ENCODE results near the gene SDS. TPM values are rescaled to one million over a fixed set of nuclear protein-coding genes. Genes with fewer than 3 reads are reported as not detected.

Gene SDS
- total and polyA plus RNA-seq, 2 donors from 2014 or later = 1.0 TPM; not detected in 1

GRCh38 chr12:113392520-113392919, 11.2 kb downstream of the SDS start:
- intact Hi-C loops (cut with DNase I) = no loop called here
- no peak for FAIRE-seq
- H3K4me3 ChIP-seq (ENCODE audit: low read length in 3 of 3) = no peak overlapping the region

GRCh38 chr12:113391650-113392337, 11.9 kb downstream of the SDS start:
- no peak for DNase-seq
- FAIRE-seq = no peak
- no peak overlapping the region for H3K4me3 ChIP-seq (ENCODE audit: low read length in 3 of 3)
- H3K4me1 ChIP-seq (ENCODE audit: control insufficient read depth in 2 of 3, insufficient read depth in 2 of 3, low read depth in 1 of 3, low read length in 3 of 3) = no peaks in the 10 kb centered on the region
- no peaks in the 10 kb centered on the region for H3K27me3 ChIP-seq (ENCODE audit: control insufficient read depth, insufficient read depth, low read length)
- no peak for TF ChIP-seq CTCF (IDR thresholded peaks at IDR 0.05; ENCODE audit: borderline replicate concordance, extremely low read depth, insufficient read depth)
- no peak overlapping the region for H3K9ac ChIP-seq (ENCODE audit: low read length in 3 of 3)
- intact Hi-C loops (cut with DNase I) = no loop called here
- H3K36me3 ChIP-seq (ENCODE audit: control insufficient read depth in 2 of 3, insufficient read depth in 3 of 3, low read length in 3 of 3) = peaks cover 0 to 2% (median 0%) of the 10 kb centered on the region in 3 donors
- no peak overlapping the region for H3K27ac ChIP-seq (ENCODE audit: low read depth in 2 of 2, low read length in 2 of 2)
- H3K9me3 ChIP-seq (ENCODE audit: control insufficient read depth in 2 of 3, insufficient read depth in 1 of 3, low read length in 3 of 3) = no peaks in the 10 kb centered on the region

More at GRCh38 chr12:113392520-113392919, 11.2 kb downstream of the SDS start:
- H3K9me3 ChIP-seq (ENCODE audit: control insufficient read depth in 2 of 3, insufficient read depth in 1 of 3, low read length in 3 of 3) = no peaks in the 10 kb centered on the region
- peaks cover 0 to 2% (median 0%) of the 10 kb centered on the region in 3 donors for H3K36me3 ChIP-seq (ENCODE audit: control insufficient read depth in 2 of 3, insufficient read depth in 3 of 3, low read length in 3 of 3)
- no peak overlapping the region for H3K27ac ChIP-seq (ENCODE audit: low read depth in 2 of 2, low read length in 2 of 2)
- no peak overlapping the region for H3K9ac ChIP-seq (ENCODE audit: low read length in 3 of 3)
- H3K4me1 ChIP-seq (ENCODE audit: control insufficient read depth in 2 of 3, insufficient read depth in 2 of 3, low read depth in 1 of 3, low read length in 3 of 3) = no peaks in the 10 kb centered on the region
- no peak for DNase-seq
- TF ChIP-seq CTCF (IDR thresholded peaks at IDR 0.05; ENCODE audit: borderline replicate concordance, extremely low read depth, insufficient read depth) = no peak
- no peaks in the 10 kb centered on the region for H3K27me3 ChIP-seq (ENCODE audit: control insufficient read depth, insufficient read depth, low read length)

GRCh38 chr12:113391145-113391544, 12.5 kb downstream of the SDS start:
- intact Hi-C loops (cut with DNase I) = no loop called here
- Histone ChIP-seq H3K36me3 (ENCODE audit: control insufficient read depth in 2 of 3, insufficient read depth in 3 of 3, low read length in 3 of 3) (peaks cover 0 to 2% (median 0%) of the 10 kb centered on the region in 3 donors), H3K4me1 (ENCODE audit: control insufficient read depth in 2 of 3, insufficient read depth in 2 of 3, low read depth in 1 of 3, low read length in 3 of 3) (no peaks in the 10 kb centered on the region), H3K9ac (ENCODE audit: low read length in 3 of 3) (no peak overlapping the region), H3K9me3 (ENCODE audit: control insufficient read depth in 2 of 3, insufficient read depth in 1 of 3, low read length in 3 of 3) (no peaks in the 10 kb centered on the region), H3K27me3 (ENCODE audit: control insufficient read depth, insufficient read depth, low read length) (no peaks in the 10 kb centered on the region), H3K27ac (ENCODE audit: low read depth in 2 of 2, low read length in 2 of 2) (no peak overlapping the region), H3K4me3 (ENCODE audit: low read length in 3 of 3) (no peak overlapping the region)
- FAIRE-seq (no peak), DNase-seq (no peak)
- no peak for TF ChIP-seq CTCF (IDR thresholded peaks at IDR 0.05; ENCODE audit: borderline replicate concordance, extremely low read depth, insufficient read depth)

Measured in kidney (tissue), 14 donors.